CD4-positive, alpha-beta T cell (primary cell): ENCODE measurements around the gene SLC25A53. TPM values are rescaled to one million over a fixed set of nuclear protein-coding genes. Genes with fewer than 3 reads are reported as not detected.
A peak's percentile ranks its signal among the peaks of the same experiment; 100 is the strongest.

Experiments
- ATAC-seq: fragments of 200-7000 bp; cut with Tn5 transposase; one replicate; pipeline ENCODE4 v1.10.0; 2022; ENCODE audit warnings: mild to moderate bottlenecking; ENCODE audit not compliant: poor library complexity
- CTCF ChIA-PET: fragments of 350-600 bp; sonication (Branson Sonifier 250); formaldehyde crosslinking; loops from one replicate; lab custom pipeline; 2021; ENCODE audit warnings: antibody characterized with exemption, inconsistent platforms; lab: Charles Lee
- POLR2A ChIA-PET: fragments of 350-600 bp; sonication (Branson Sonifier 250); formaldehyde crosslinking; loops from one replicate; lab custom pipeline; 2021; ENCODE audit warnings: antibody characterized with exemption, inconsistent platforms; lab: Charles Lee
- DNase-seq, 14 experiments: peaks; one replicate each; pipeline ENCODE4 v3.0.0-alpha.2; 2013 to 2020; ENCODE audit warnings: mixed read lengths in 2 of 14
- H3K27ac ChIP-seq, 2 donors: one replicate each; pipeline versions ENCODE4 v1.5.1 to v1.7.0; 2013; ENCODE audit warnings: low read length in 2 of 2, low read depth in 1 of 2, mild to moderate bottlenecking in 1 of 2
- H3K27me3 ChIP-seq, 2 experiments: 1 replicate in 1 of 2; 2 replicates in 1 of 2; pipeline versions ENCODE4 v1.6.1 to v1.7.0; 2013; ENCODE audit warnings: low read length in 2 of 2, control low read depth in 1 of 2, mild to moderate bottlenecking in 1 of 2, moderate library complexity in 1 of 2; ENCODE audit not compliant: insufficient read depth in 2 of 2, control insufficient read depth in 1 of 2
- H3K36me3 ChIP-seq: one replicate; pipeline ENCODE4 v1.6.1; 2013; ENCODE audit warnings: low read length, control low read depth; ENCODE audit not compliant: insufficient read depth
- H3K4me1 ChIP-seq: one replicate; pipeline ENCODE4 v1.6.1; 2013; ENCODE audit warnings: low read length, control low read depth; ENCODE audit not compliant: insufficient read depth
- H3K4me3 ChIP-seq: one replicate; pipeline ENCODE4 v1.5.1; 2013; ENCODE audit warnings: mild to moderate bottlenecking, low read length, moderate library complexity
- H3K9me3 ChIP-seq, 2 experiments: 1 replicate in 1 of 2; 2 replicates in 1 of 2; pipeline versions ENCODE4 v1.6.1 to v1.7.0; 2013; ENCODE audit warnings: low read length in 2 of 2, mild to moderate bottlenecking in 2 of 2, control low read depth in 1 of 2, moderate library complexity in 1 of 2; ENCODE audit not compliant: control insufficient read depth in 1 of 2, insufficient read depth in 1 of 2
- H3K27ac Mint-ChIP-seq: one replicate; pipeline ENCODE4 v1.8.0; 2020; ENCODE audit warnings: mixed read lengths
- H3K27me3 Mint-ChIP-seq: one replicate; pipeline ENCODE4 v1.8.0; 2021; ENCODE audit warnings: mixed read lengths
- H3K36me3 Mint-ChIP-seq: one replicate; pipeline ENCODE4 v1.8.0; 2021; ENCODE audit warnings: low read depth, mixed read lengths
- H3K4me1 Mint-ChIP-seq: one replicate; pipeline ENCODE4 v1.8.0; 2021; ENCODE audit warnings: low read depth, mixed read lengths
- H3K4me3 Mint-ChIP-seq: one replicate; pipeline ENCODE4 v1.8.0; 2020; ENCODE audit warnings: mild to moderate bottlenecking, mixed read lengths
- H3K9me3 Mint-ChIP-seq: one replicate; pipeline ENCODE4 v1.8.0; 2020; ENCODE audit warnings: mixed read lengths
- CTCF ChIP-seq: fragments of 200-600 bp; IDR thresholded peaks from one replicate; pipeline ENCODE4 v1.8.0; 2022; ENCODE audit warnings: antibody characterized with exemption, mild to moderate bottlenecking
- intact Hi-C, 2 experiments: fragments of 100-400 bp; cut with DNase I in 1 of 2; cut with micrococcal nuclease in 1 of 2; formaldehyde crosslinking; loops; one replicate each; pipeline versions ENCODE4 v1.15.1 to v1.9.0; 2023 to 2025; cut with DNase I, micrococcal nuclease
- total RNA-seq, 174 experiments: library from RNA in 2 of 174; stranded (reverse) in 2 of 174; gene quantifications; one replicate each; pipeline ENCODE4 v1.2.3 and lab custom pipeline; 2021 to 2026

Gene SLC25A53
- total RNA-seq, 2 experiments from 2014 or later, result 5.1 TPM

DNA sequence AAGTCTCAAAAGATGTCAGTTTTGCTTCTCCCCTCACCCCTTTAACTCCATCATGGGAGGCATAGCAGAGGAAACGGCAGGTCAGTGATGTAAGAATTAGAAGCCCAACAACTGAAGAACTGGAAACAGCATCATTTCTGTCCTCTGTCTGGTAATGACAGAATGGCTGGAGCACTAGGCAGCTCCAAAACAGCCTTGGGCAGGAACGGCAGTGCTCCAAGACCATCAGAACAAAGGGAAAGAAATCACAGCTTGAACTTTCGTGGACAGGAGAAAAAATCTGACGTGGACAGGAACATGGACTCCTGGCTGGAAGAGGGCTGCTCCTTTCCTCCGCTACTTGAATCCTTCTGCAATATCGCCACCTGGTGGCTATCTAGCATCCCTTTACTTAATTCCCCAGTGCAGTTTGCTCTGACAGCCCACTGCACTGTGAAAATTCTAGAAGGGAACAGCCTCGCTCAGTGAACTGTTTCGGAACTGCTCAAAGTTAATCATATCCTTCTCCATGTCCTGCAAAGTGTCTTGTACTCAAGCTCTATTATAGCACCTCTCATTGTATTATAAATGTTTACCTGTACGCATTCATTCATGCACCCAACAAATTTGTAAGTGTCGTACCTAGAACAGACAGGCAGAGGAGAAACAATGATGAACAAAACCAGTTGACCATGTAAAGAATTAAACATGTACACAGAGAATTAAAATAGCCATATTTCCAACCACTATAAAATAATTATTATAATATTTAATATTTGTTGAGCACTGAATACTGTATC is 20.4 kb downstream of the SLC25A53 start:
- H3K4me1 Mint-ChIP-seq, result peaks cover 24% of the 10 kb centered on the region
- ChIA-PET CTCF (interaction anchor here (0.9 to 1.7 kb wide), 4 partner anchors 17 to 59 kb away, joined by 3 to 5 read pairs (median 4); partner anchors contain the start of gene ZCCHC18), POLR2A (interaction anchor here (1.1 to 2.6 kb wide), 2 partner anchors 20 to 38 kb away, joined by 4 to 12 read pairs; partner anchors contain the start of gene SLC25A53)
- peak; percentile 75 for TF ChIP-seq CTCF
- DNase-seq (peak in 13 of 14 experiments; percentile 24 to 81 (median 40)), ATAC-seq (peak; percentile 78)
- H3K36me3 Mint-ChIP-seq, result peaks cover 13% of the 10 kb centered on the region
- no peak overlapping the region for H3K4me3 Mint-ChIP-seq
- no peaks in the 10 kb centered on the region for H3K27me3 ChIP-seq
- H3K9me3 Mint-ChIP-seq, result no peaks in the 10 kb centered on the region
- H3K27ac ChIP-seq, result no peak overlapping the region
- H3K36me3 ChIP-seq, result no peaks in the 10 kb centered on the region
- intact Hi-C loops, result loop anchor here (1.0 to 5.0 kb wide), 2 partner anchors 38 to 294 kb away; no protein-coding TSS in a partner anchor
- no peaks in the 10 kb centered on the region for H3K27me3 Mint-ChIP-seq
- H3K4me1 ChIP-seq, result peaks cover 10% of the 10 kb centered on the region
- no peak overlapping the region for H3K27ac Mint-ChIP-seq
- no peaks in the 10 kb centered on the region for H3K9me3 ChIP-seq
- no peak overlapping the region for H3K4me3 ChIP-seq

- intact Hi-C loops, result loop anchor here (1.0 to 5.0 kb wide), 2 partner anchors 37 to 293 kb away; no protein-coding TSS in a partner anchor
- no peak overlapping the region for H3K4me3 ChIP-seq
- no peaks in the 10 kb centered on the region for H3K27me3 ChIP-seq
- peak overlapping the region; percentile 55 for H3K27ac Mint-ChIP-seq
- no peak overlapping the region for H3K27ac ChIP-seq
- H3K4me1 Mint-ChIP-seq, result peaks cover 24% of the 10 kb centered on the region
- POLR2A ChIA-PET, result interaction anchor here (1.1 to 2.6 kb wide), 2 partner anchors 21 to 37 kb away, joined by 4 to 12 read pairs; partner anchors contain the start of gene SLC25A53
- ATAC-seq (no peak), DNase-seq (no peak)
- no peaks in the 10 kb centered on the region for H3K9me3 ChIP-seq
- H3K4me1 ChIP-seq, result peaks cover 10% of the 10 kb centered on the region
- H3K27me3 Mint-ChIP-seq, result no peaks in the 10 kb centered on the region
- no peak overlapping the region for H3K4me3 Mint-ChIP-seq
- TF ChIP-seq CTCF, result no peak
- H3K9me3 Mint-ChIP-seq, result no peaks in the 10 kb centered on the region
- H3K36me3 ChIP-seq, result peaks cover 3% of the 10 kb centered on the region
- CTCF ChIA-PET, result interaction anchor here (0.9 to 1.5 kb wide), 2 partner anchors 16 to 27 kb away, joined by 3 to 4 read pairs; no protein-coding TSS in a partner anchor
- peaks cover 20% of the 10 kb centered on the region for H3K36me3 Mint-ChIP-seq
Observed at GRCh38 chrX:104135677-104136076, 21.1 kb downstream of the SLC25A53 start.

GRCh38 chrX:104134583-104135261 is 22.1 kb downstream of the SLC25A53 start:
- POLR2A ChIA-PET, result interaction anchor here (2.6 kb wide), 1 partner anchor 22 kb away, joined by 12 read pairs; the partner anchor contains the start of gene SLC25A53
- peaks cover 24% of the 10 kb centered on the region for H3K4me1 Mint-ChIP-seq
- TF ChIP-seq CTCF, result no peak
- H3K4me3 Mint-ChIP-seq, result no peak overlapping the region
- Histone ChIP-seq H3K9me3 (no peaks in the 10 kb centered on the region), H3K36me3 (peaks cover 12% of the 10 kb centered on the region), H3K27ac (no peak overlapping the region), H3K27me3 (no peaks in the 10 kb centered on the region), H3K4me3 (no peak overlapping the region), H3K4me1 (peaks cover 10% of the 10 kb centered on the region)
- no peaks in the 10 kb centered on the region for H3K9me3 Mint-ChIP-seq
- H3K36me3 Mint-ChIP-seq, result peaks cover 30% of the 10 kb centered on the region
- H3K27me3 Mint-ChIP-seq, result no peaks in the 10 kb centered on the region
- CTCF ChIA-PET, result interaction anchor here (1.5 kb wide), 1 partner anchor 15 kb away, joined by 4 read pairs; no protein-coding TSS in a partner anchor
- DNase-seq, result no peak
- intact Hi-C loops, result loop anchor here in 1 of 2 experiments (5.0 kb wide), 1 partner anchor 292 kb away; no protein-coding TSS in a partner anchor
- peak overlapping the region; percentile 55 for H3K27ac Mint-ChIP-seq
- no peak for ATAC-seq
